Activated B cell treated with CpG ODN at 0.5 μM for 24 hours (primary cell): Measurements from ENCODE around the gene CPSF4L. TPM values are rescaled to one million over a fixed set of nuclear protein-coding genes. Genes with fewer than 3 reads are reported as not detected.
"Not testable (repeated sequence)": the region's sequence is repeated elsewhere in the genome, so short reads cannot be mapped to it uniquely, and the experiment has no call there.

Experiments
- ATAC-seq: fragments of 200-7000 bp; cut with Tn5 transposase; one replicate; pipeline ENCODE4 v1.10.0; 2021; ENCODE audit warnings: low read depth, mild to moderate bottlenecking, moderate library complexity
- CTCF ChIA-PET: fragments of 350-600 bp; sonication (Branson Sonifier 250); formaldehyde crosslinking; loops from one replicate; lab custom pipeline; 2021; ENCODE audit warnings: antibody characterized with exemption; lab: Charles Lee
- POLR2A ChIA-PET: fragments of 350-600 bp; sonication (Branson Sonifier 250); formaldehyde crosslinking; loops from one replicate; lab custom pipeline; 2021; ENCODE audit warnings: antibody characterized with exemption; lab: Charles Lee
- DNase-seq: peaks from one replicate; pipeline ENCODE4 v3.0.0; 2022
- H3K27ac Mint-ChIP-seq: one replicate; pipeline ENCODE4 v1.8.0; 2020; ENCODE audit warnings: mixed read lengths
- H3K27me3 Mint-ChIP-seq: one replicate; pipeline ENCODE4 v1.8.0; 2021; ENCODE audit warnings: mixed read lengths
- H3K36me3 Mint-ChIP-seq: one replicate; pipeline ENCODE4 v1.8.0; 2021; ENCODE audit warnings: low read depth, mixed read lengths
- H3K4me1 Mint-ChIP-seq: one replicate; pipeline ENCODE4 v1.8.0; 2021; ENCODE audit warnings: mixed read lengths
- H3K4me3 Mint-ChIP-seq: one replicate; pipeline ENCODE4 v1.8.0; 2020; ENCODE audit warnings: mild to moderate bottlenecking, mixed read lengths
- H3K9me3 Mint-ChIP-seq: one replicate; pipeline ENCODE4 v1.8.0; 2020; ENCODE audit warnings: mixed read lengths
- CTCF ChIP-seq: fragments of 200-600 bp; IDR thresholded peaks from one replicate; pipeline ENCODE4 v1.8.0; 2022; ENCODE audit warnings: antibody characterized with exemption, mild to moderate bottlenecking
- intact Hi-C: fragments of 100-400 bp; cut with micrococcal nuclease; formaldehyde crosslinking; loops from one replicate; pipeline ENCODE4 v1.15.1; 2024
- total RNA-seq: library from RNA; stranded (reverse); gene quantifications from 2 replicates; pipeline ENCODE4 v1.2.3, GENCODE V29; 2022

The CPSF4L gene
- total RNA-seq, 1 donor from 2014 or later, result not detected

- H3K4me3 Mint-ChIP-seq, result no peak overlapping the region
- CTCF ChIA-PET, result no interaction called here
- POLR2A ChIA-PET, result no interaction called here
These were observed 7.1 kb upstream of the CPSF4L start for GRCh38 chr17:73268582-73269328.

GRCh38 chr17:73267648-73268537 lies 6.2 kb upstream of the CPSF4L start:
- H3K36me3 Mint-ChIP-seq, result no peaks in the 10 kb centered on the region
- intact Hi-C loops, result no loop called here
- H3K9me3 Mint-ChIP-seq, result no peaks in the 10 kb centered on the region
- H3K4me1 Mint-ChIP-seq, result peaks cover 8% of the 10 kb centered on the region
- H3K4me3 Mint-ChIP-seq, result no peak overlapping the region
- ChIA-PET POLR2A (no interaction called here), CTCF (no interaction called here)
- no peak for DNase-seq
- no peak for ATAC-seq
- TF ChIP-seq CTCF, result no peak
- H3K27me3 Mint-ChIP-seq, result no peaks in the 10 kb centered on the region
- no peak overlapping the region for H3K27ac Mint-ChIP-seq

More at GRCh38 chr17:73268582-73269328, 7.1 kb upstream of the CPSF4L start:
- DNase-seq (no peak), ATAC-seq (no peak)
- Mint-ChIP-seq H3K9me3 (no peaks in the 10 kb centered on the region), H3K27me3 (no peaks in the 10 kb centered on the region), H3K27ac (no peak overlapping the region), H3K4me1 (peaks cover 8% of the 10 kb centered on the region), H3K36me3 (no peaks in the 10 kb centered on the region)
- intact Hi-C loops, result no loop called here
- TF ChIP-seq CTCF, result no peak

- intact Hi-C loops, result no loop called here
- no peaks in the 10 kb centered on the region for H3K9me3 Mint-ChIP-seq
- no peak overlapping the region for H3K4me3 Mint-ChIP-seq
- no peak for TF ChIP-seq CTCF
- peaks cover 3% of the 10 kb centered on the region for H3K27me3 Mint-ChIP-seq
- POLR2A ChIA-PET, result no interaction called here
- no peak overlapping the region for H3K27ac Mint-ChIP-seq
- H3K36me3 Mint-ChIP-seq, result no peaks in the 10 kb centered on the region
- DNase-seq (no peak), ATAC-seq (no peak)
- peaks cover 8% of the 10 kb centered on the region for H3K4me1 Mint-ChIP-seq
- CTCF ChIA-PET, result interaction anchor here (1.0 kb wide), 1 partner anchor 44 kb away, joined by 3 read pairs; no protein-coding TSS in a partner anchor
These were observed 5.1 kb upstream of the CPSF4L start for GRCh38 chr17:73266796-73267195.

- no peak overlapping the region for H3K27ac Mint-ChIP-seq
- intact Hi-C loops, result no loop called here
- TF ChIP-seq CTCF, result no peak
- peaks cover 3% of the 10 kb centered on the region for H3K27me3 Mint-ChIP-seq
- H3K9me3 Mint-ChIP-seq, result no peaks in the 10 kb centered on the region
- POLR2A ChIA-PET, result no interaction called here
- DNase-seq (no peak), ATAC-seq (no peak)
- no peak overlapping the region for H3K4me3 Mint-ChIP-seq
- CTCF ChIA-PET, result interaction anchor here (1.0 kb wide), 1 partner anchor 45 kb away, joined by 3 read pairs; no protein-coding TSS in a partner anchor
- peaks cover 3% of the 10 kb centered on the region for H3K4me1 Mint-ChIP-seq
- H3K36me3 Mint-ChIP-seq, result no peaks in the 10 kb centered on the region
These were observed 4.3 kb upstream of the CPSF4L start for GRCh38 chr17:73265646-73266640.

- H3K27ac Mint-ChIP-seq, H3K27me3 Mint-ChIP-seq, H3K4me3 Mint-ChIP-seq, CTCF ChIA-PET, POLR2A ChIA-PET, ATAC-seq, H3K9me3 Mint-ChIP-seq, H3K4me1 Mint-ChIP-seq, DNase-seq, H3K36me3 Mint-ChIP-seq, intact Hi-C loops: not testable (repeated sequence)
These were observed 2.8 kb upstream of the CPSF4L start for GRCh38 chr17:73264448-73264847.
